Testis (tissue), 3 donors: ENCODE data around the gene RPF1. TPM values are rescaled to one million over a fixed set of nuclear protein-coding genes. Genes with fewer than 3 reads are reported as not detected.

Experiments used
- DNase-seq: peaks from one replicate; pipeline ENCODE4 v3.0.0-alpha.2; 2019
- H3K27ac ChIP-seq, 2 donors: fragments of 200-600 bp; sonication (generic); one replicate each; pipeline ENCODE4 v1.5.1; 2019
- H3K27me3 ChIP-seq: fragments of 200-600 bp; sonication (generic); one replicate; pipeline ENCODE4 v1.5.1; 2019
- H3K36me3 ChIP-seq: fragments of 200-600 bp; sonication (generic); one replicate; pipeline ENCODE4 v1.5.1; 2017; ENCODE audit warnings: low read depth; ENCODE audit errors: missing control alignments
- H3K4me1 ChIP-seq: fragments of 200-600 bp; sonication (generic); one replicate; pipeline ENCODE4 v1.5.1; 2019
- H3K4me3 ChIP-seq, 2 donors: fragments of 200-600 bp; sonication (generic); one replicate each; pipeline ENCODE4 v1.5.1; 2017 to 2019
- H3K9me3 ChIP-seq: fragments of 200-600 bp; sonication (generic); one replicate; pipeline ENCODE4 v1.5.1; 2017
- CTCF ChIP-seq, 3 experiments: fragments of 450-650 bp in 2 of 3; fragments of 200-600 bp in 1 of 3; sonication (generic) in 1 of 3; IDR thresholded peaks; one replicate each; pipeline ENCODE4 v1.5.1; 2016 to 2019; ENCODE audit warnings: antibody characterized with exemption in 3 of 3, mild to moderate bottlenecking in 2 of 3, moderate library complexity in 1 of 3
- POLR2A ChIP-seq: fragments of 450-650 bp; IDR thresholded peaks from one replicate; pipeline ENCODE4 v1.6.1; 2017; ENCODE audit warnings: antibody characterized with exemption, mild to moderate bottlenecking, moderate library complexity
- WGBS, 2 donors: methylation state at CpG; one replicate each; pipeline ENCODE4 v1.1.5; 2018; 5-methylcytosine and 5-hydroxymethylcytosine counted together
- intact Hi-C: fragments of 100-400 bp; cut with DNase I; formaldehyde crosslinking; loops from one replicate; pipeline ENCODE4 v1.15.1; 2023; ENCODE audit warnings: low total_unique reads
- polyA plus RNA-seq: library from polyadenylated mRNA; stranded (reverse); fragments of 350-450 nt; fragmentation: Illumina TruSeq; extraction: RNeasy Lipid Tissue Mini Kit (QIAGEN cat#74804); gene quantifications from one replicate; pipeline ENCODE4 v1.2.3, GENCODE V29; 2014; ENCODE audit warnings: low read depth, low replicate concordance; ENCODE audit not compliant: insufficient read depth
- total RNA-seq, 2 donors: library from RNA; depleted of rRNA; stranded (reverse); fragments of >200 nt; gene quantifications; one replicate each; pipeline ENCODE4 v1.2.3, GENCODE V29; 2016

The RPF1 gene
- total and polyA plus RNA-seq, 3 donors from 2014 or later, result 41.9 to 62.2 (median 49.2) TPM

- intact Hi-C loops, result no loop called here
- Histone ChIP-seq H3K27ac (no peak overlapping the region), H3K36me3 (no peaks in the 10 kb centered on the region), H3K4me1 (no peaks in the 10 kb centered on the region), H3K27me3 (no peaks in the 10 kb centered on the region), H3K9me3 (no peaks in the 10 kb centered on the region), H3K4me3 (no peak overlapping the region)
- DNase-seq, result no peak
- WGBS, 2 donors, result 76 to 82% methylated on average over 1 of the region's 1 CpG
- TF ChIP-seq POLR2A (no peak), CTCF (IDR thresholded peaks at IDR 0.05) (no peak)
These were observed 13.7 kb downstream of the RPF1 start for GRCh38 chr1:84492726-84493125.

- Histone ChIP-seq H3K4me1 (no peaks in the 10 kb centered on the region), H3K36me3 (no peaks in the 10 kb centered on the region), H3K27me3 (no peaks in the 10 kb centered on the region), H3K4me3 (no peak overlapping the region), H3K9me3 (no peaks in the 10 kb centered on the region), H3K27ac (no peak overlapping the region)
- no peak for DNase-seq
- WGBS, 2 donors, result 81% methylated on average over 1 of the region's 1 CpG
- intact Hi-C loops, result no loop called here
- no peak for TF ChIP-seq CTCF (IDR thresholded peaks at IDR 0.05)
- no peak for TF ChIP-seq POLR2A
These were observed 14.7 kb downstream of the RPF1 start for GRCh38 chr1:84493747-84494146.

- Histone ChIP-seq H3K27ac (no peak overlapping the region), H3K9me3 (no peaks in the 10 kb centered on the region), H3K4me3 (no peak overlapping the region), H3K27me3 (no peaks in the 10 kb centered on the region), H3K36me3 (no peaks in the 10 kb centered on the region), H3K4me1 (peaks cover 5% of the 10 kb centered on the region)
- intact Hi-C loops, result no loop called here
- WGBS, 2 donors, result 80 to 84% methylated on average over 3 of the region's 3 CpGs
- DNase-seq, result no peak
- TF ChIP-seq CTCF (IDR thresholded peaks at IDR 0.05), result no peak
- no peak for TF ChIP-seq POLR2A
These were observed 17.4 kb downstream of the RPF1 start for GRCh38 chr1:84496498-84496897.

- intact Hi-C loops, result no loop called here
- Histone ChIP-seq H3K9me3 (no peaks in the 10 kb centered on the region), H3K4me1 (peaks cover 7% of the 10 kb centered on the region), H3K27me3 (no peaks in the 10 kb centered on the region), H3K27ac (no peak overlapping the region), H3K36me3 (no peaks in the 10 kb centered on the region), H3K4me3 (no peak overlapping the region)
- DNase-seq, result no peak
- WGBS, 2 donors, result 49 to 56% methylated on average over 2 of the region's 2 CpGs
- TF ChIP-seq POLR2A (no peak), CTCF (IDR thresholded peaks at IDR 0.05) (no peak)
These were observed 18.7 kb downstream of the RPF1 start for GRCh38 chr1:84497631-84498275.

GRCh38 chr1:84502927-84503326 lies 23.9 kb downstream of the RPF1 start:
- Histone ChIP-seq H3K4me3 (no peak overlapping the region), H3K27me3 (no peaks in the 10 kb centered on the region), H3K4me1 (peaks cover 26% of the 10 kb centered on the region), H3K27ac (no peak overlapping the region), H3K36me3 (no peaks in the 10 kb centered on the region), H3K9me3 (no peaks in the 10 kb centered on the region)
- TF ChIP-seq POLR2A (no peak), CTCF (IDR thresholded peaks at IDR 0.05) (no peak)
- WGBS, 2 donors, result 42 to 50% methylated on average over 5 of the region's 5 CpGs
- DNase-seq, result no peak
- intact Hi-C loops, result no loop called here
